ENCODE results near the gene PTPRN. TPM values are rescaled to one million over a fixed set of nuclear protein-coding genes. Genes with fewer than 3 reads are reported as not detected.

The PTPRN gene
- total RNA-seq, 1 experiment from 2014 or later = 11.3 TPM

DNA sequence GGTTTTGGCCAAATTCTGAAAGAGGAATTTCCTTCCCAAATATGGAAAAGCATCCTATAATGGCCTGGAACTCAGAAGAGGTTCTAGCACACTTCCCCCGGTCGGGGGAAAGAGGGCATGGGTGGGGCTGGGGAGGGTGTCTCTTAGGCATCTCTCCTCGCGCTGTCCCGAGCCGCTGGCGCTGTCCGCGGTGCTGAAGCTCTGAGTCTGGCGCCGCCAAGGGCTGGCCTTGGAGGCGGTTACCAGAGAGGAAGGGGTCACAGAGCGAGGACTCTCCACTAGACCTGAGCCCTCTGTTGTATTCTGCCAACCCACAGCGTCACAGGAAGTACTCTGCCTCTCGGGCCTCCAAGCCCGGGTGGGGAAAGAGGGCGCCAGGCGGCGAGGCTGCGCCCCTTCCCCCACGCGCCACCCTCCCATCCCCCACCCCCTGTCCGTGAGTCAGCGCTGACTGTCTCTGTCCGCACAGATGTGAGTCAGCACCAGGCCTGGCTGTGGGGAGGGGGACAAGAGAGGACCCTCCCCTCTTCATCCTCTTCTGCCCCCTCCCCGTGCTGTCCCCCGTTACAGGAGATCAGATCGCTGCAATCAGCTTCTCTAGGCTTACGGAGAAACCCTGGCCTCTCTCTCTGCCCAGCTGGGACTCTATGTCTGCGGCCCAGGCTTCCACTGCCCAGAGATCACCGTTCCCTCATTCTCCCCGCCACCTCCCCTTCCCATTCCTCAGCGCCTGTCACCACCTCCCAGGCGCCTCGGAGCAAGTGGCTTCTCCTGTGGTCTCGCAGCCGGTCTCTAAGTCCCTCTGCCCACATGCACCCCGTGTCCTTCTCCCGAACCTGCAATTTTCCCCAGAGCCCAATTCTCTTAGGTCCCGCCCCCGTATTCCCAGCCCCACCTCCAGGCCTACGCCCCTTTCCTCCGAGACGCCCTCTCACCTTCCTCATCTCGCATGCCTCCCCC lies 779 bp downstream of the PTPRN start:
- peak; percentile 75 for DNase-seq (ENCODE audit: extremely low read depth, low read depth)

- no peak for DNase-seq (ENCODE audit: extremely low read depth, low read depth)
Observed at GRCh38 chr2:219306047-219306446, 3.2 kb downstream of the PTPRN start.

DNA sequence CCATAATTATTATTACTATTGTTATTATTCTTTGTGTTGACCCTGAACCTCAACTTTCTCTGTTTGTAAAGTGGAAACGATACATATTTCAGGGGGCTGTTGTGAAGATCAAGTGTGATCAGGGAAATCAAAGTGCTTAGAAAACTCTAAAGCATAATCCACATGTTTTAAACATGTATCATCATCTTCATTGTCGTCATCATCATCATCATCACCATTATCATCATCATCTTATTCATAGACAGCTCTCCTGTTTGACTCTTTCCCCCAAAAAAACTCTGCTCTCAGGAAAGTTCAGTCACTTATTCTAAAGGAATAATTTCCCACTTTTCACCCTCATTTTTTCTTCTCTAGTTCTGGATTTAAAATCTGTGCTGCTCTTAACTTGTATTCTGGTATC lies 5.0 kb downstream of the PTPRN start:
- no peak for DNase-seq (ENCODE audit: extremely low read depth, low read depth)

DNA sequence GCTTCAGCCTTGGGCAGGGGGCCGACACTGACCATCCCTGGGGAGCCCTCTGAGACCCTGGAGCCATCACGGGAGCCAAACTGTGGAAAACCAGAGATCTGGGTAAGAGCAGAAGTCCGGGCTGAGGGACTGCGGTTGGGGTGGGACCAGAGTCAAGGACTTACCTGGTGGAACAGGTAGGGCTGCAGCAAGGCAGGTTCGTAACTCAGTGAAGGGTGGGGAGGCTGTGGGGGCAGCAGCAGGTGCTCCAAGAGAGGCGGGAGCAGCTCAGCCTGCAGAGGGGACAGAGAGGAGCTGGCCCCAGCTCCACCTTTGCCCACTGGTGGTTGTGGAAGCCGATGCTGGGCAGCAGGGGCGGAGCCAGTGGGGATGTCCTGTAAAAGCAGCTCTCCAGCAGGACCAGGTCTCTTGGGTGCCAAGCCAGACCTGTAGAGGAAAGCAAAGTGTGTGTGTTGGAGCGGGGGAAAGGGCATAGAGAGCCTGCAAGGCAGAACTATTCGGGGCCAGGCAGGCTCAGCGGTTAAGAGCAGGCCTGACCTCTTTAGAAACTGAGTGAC lies 6.7 kb downstream of the PTPRN start:
- DNase-seq (ENCODE audit: extremely low read depth, low read depth) = no peak

- no peak for DNase-seq (ENCODE audit: extremely low read depth, low read depth)
Observed at GRCh38 chr2:219300022-219300421, 9.2 kb downstream of the PTPRN start.

DNA sequence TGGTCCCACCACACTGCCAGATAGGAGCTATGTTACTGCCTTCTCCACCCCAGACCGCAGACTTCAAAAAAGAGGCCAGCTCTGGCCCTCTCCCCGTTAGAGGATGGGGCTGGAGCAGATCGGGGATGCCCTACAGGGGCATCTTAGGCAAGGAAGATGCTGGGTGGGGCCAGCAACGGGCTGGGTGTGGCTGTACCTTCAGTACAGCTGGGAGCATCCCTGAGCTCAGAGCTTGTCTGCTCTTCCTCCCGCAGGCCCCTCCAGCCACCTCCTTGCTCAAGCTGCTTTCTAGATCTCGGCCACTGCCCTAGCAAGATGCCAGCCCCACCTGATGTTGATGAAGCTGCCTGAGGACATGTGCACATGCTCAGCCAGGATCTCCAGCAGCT lies 9.8 kb downstream of the PTPRN start:
- DNase-seq (ENCODE audit: extremely low read depth, low read depth) = no peak

DNA sequence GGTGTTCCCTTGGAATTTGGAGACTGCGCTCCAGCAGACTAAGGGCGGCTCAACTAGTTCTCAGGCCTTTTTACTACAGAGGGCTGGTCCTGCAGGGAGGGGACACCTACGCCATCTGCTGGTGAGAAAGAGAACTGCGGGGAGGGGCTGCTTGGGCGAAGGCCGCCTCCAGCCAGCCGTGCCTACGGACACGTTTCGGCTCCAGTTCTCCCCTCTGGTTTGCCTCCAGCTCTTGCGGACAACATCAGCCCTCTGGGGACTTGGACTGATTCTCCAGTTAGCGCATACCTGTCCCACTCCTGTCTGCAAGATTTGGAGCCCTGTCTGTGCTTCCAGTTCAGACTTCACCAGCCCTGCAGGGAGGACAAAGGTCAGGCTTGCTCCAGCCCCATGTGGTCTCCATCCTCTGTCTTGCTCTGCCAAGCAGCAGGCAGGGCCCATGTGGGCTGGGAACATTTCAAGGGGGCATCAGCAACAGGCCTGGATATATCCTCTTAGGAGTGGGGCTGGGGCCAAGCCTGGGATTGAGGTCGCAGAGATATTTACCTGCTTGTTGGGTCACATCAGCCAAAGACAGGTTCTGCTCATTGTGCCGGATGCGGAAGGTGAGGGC lies 10.3 kb downstream of the PTPRN start:
- peak; percentile 72 for DNase-seq (ENCODE audit: extremely low read depth, low read depth)

GRCh38 chr2:219297766-219298456 lies 11.3 kb downstream of the PTPRN start:
- DNase-seq (ENCODE audit: extremely low read depth, low read depth) = no peak

DNA sequence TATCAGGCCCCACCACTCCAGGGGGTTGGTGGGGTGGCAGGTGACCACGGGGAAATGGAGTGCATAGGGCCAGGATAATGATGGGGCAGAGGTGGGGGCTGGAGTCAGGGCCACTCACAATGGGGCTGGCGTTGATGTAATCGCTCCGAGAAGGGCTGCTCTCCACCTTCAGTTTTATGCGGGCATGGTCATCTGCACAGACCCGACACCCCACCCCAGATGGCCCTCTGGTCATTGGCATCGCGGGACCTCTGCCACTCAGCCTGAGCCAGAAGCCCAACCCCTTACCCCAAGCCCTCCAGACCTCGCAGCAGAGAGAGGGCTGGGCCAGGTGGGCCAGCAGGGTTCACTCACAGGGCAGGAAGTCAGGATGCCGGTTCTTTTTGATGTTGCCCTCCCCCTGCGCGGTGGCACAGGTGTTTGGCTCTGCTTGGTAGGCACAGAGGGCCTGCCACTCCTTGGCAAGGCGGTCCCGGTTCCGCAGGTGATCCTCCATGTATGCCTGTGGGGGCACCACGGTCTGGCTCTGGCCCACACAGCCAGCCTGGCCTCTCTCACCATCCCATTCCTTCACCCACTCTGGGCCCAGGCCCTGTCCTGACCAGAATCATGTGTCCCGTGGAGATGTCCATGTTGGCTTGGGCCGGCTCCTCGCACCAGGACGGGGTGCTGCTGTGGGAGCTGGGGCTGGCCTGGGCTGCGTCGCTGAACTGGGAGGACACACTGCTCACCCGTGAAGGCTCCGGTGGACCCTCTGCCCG lies 12.4 kb downstream of the PTPRN start:
- DNase-seq (ENCODE audit: extremely low read depth, low read depth) = no peak

DNA sequence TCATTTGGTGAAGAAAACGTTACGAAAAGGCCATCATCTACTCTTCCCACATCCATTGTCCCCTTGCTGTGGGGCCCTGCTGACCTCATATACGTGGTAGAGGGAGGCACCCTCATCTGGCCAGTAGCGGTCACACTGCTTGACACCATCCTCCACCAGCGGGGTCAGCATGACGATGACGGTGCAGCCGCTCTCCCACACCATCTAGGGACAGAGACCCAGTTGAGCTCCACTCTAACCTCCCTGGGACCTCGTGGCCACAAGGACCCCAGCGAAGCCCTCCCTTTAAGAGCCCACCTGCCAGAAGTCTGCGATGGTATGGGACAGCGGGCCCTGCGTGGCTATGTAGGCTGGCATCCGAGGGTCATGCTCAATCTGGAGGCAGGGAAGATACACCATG lies 13.1 kb downstream of the PTPRN start:
- no peak for DNase-seq (ENCODE audit: extremely low read depth, low read depth)

DNA sequence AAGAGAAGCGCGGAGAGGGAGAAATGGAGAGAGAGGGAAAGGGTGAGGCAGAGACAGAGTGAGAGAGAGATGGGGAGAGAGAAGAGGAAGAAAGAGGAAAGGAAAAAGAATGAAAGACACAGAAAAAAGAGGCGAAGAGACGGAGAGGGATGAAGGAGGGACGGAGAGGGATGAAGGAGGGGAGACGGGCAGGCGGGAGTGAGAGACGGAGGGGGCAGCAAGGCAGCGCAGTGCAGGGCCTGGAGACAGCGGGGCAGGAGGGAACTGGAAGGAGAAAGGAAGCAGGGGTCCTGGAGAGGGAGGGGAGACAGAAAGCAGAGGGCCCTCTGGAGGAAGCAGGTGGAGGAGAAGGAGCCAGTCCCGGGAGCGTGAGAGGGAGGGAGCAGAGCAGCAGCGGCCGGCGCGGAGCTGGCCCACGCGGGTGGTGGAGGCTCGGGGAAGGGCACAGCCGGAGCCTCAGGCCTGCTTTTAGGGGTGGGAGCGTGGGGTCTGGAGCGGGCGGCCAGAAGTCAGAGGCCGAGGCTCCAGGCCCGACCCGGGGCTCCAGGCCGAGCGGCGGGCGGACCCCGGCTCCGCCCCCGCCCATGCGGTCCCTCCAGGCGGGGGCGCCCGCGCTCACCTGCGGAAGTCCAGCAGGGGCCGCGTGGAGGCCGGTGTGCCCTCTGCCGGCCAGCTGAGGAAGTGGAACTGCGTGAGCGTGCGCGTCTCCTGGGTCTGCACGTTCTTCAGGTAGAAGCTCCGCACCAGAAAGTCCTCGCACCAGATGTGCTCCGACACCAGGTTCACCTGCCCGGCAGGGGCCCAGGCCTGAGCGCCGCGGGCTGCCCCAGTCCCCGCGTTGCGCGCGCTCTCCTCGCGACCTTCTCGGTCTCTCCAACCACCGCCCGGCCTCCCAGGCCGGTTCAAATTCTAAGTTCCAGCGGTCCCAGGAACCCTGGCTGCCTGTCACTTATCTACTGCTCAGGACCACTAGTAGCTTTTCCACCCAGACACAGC lies 14.5 kb downstream of the PTPRN start:
- DNase-seq (ENCODE audit: extremely low read depth, low read depth) = peak; percentile 77

DNA sequence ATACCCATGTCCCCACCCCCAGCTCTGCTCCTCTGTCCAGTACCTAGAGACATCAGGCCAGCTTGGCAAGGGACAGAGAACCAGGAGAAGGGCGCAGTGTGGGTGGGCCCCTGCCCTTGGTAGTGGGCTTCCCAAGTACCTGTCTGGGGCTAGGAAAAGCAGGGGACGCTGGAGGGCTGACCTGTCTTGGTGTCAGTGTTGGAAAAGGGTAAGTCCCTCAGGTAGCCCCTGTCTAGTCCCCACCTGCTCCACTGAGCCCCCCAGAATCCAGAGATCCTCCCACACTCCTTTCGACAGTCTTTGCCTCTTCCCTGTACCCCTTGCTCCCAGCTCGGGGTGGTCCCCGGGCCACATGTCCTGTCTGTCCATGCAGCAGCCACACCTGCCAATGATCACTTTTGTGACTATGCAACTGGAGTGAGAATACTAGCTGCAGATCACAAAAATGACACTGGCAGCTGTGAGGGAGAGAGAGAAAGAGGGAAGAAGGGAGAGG lies 15.4 kb downstream of the PTPRN start:
- DNase-seq (ENCODE audit: extremely low read depth, low read depth) = no peak

DNA sequence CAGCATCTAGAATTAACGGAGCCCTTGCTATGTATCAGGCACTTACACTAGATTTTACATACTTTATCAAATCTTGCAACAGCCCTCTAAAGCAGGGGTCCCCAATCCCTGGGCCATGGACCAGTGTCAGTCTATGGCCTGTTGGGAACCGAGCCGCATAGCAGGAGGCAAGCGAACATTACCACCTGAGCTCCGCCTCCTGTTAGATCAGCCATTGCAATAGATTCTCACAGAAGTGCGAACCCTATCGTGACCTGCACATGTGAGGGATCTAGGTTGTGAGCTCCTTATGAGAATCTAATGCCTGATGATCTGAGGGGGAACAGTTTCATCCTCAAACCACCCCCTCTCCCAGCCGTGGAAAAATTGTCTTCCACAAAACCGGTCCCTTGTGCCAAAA lies 16.6 kb downstream of the PTPRN start:
- no peak for DNase-seq (ENCODE audit: extremely low read depth, low read depth)

GRCh38 chr2:219291910-219292490 lies 17.2 kb downstream of the PTPRN start:
- no peak for DNase-seq (ENCODE audit: extremely low read depth, low read depth)

GRCh38 chr2:219291394-219291793 lies 17.8 kb downstream of the PTPRN start:
- DNase-seq (ENCODE audit: extremely low read depth, low read depth) = no peak

- DNase-seq (ENCODE audit: extremely low read depth, low read depth) = no peak
Observed at GRCh38 chr2:219290381-219291171, 18.6 kb downstream of the PTPRN start.

DNA sequence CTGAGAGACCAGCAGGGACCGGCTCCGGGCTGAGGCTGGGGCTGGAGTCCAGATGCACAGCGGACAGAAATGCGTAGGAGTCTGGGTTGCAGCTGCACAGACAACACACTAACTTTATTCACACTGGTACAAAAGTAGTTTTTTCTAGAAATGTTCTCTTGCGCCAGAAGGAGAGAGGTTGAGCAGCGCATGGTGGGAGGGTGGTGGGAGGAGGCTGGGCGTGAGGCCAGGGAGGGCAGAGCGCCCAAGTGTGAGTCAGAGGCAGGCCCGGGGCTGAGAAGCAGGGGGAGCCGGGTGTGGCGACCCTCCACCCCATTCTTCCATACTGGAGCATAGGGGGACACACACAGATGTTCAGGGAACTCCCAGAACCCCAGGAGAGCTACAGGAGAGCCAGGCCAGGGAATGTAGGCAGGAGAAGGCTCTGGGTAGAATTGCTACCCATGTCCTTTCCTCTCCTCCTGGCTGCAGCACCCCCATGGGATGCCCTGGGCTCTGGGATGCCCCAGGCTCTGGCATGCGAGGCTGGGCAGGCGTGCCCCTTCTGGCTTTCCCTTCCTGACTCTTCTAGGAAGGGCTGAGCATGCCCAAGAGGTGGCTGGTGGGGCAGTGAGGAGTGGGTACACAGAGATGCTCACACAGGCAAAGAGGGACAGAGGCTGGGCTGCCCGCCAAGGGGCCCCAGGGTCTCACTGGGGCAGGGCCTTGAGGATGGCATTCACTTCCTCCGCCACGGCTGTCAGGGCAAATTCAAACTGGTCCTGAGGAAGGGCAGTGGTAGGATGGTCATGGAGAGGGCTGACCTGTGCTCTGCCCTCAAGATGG lies 19.5 kb downstream of the PTPRN start:
- no peak for DNase-seq (ENCODE audit: extremely low read depth, low read depth)

Data from NCI-H460 (cell line).